SK-N-SH treated with all-trans-retinoic acid at 6 μM for 48 hours (cell line): ENCODE data around the gene CLTA.

Experiments
- ATAC-seq: fragments of 200-7000 bp; cut with Tn5 transposase; 3 replicates; pipeline ENCODE4 v1.9.1; 2020; ENCODE audit warnings: mild to moderate bottlenecking, moderate library complexity
- ARNTL ChIP-seq: fragments of 450-650 bp; formaldehyde crosslinking; IDR thresholded peaks from 2 replicates; pipeline ENCODE4 v1.5.0; 2020; ENCODE audit warnings: low read depth, mild to moderate bottlenecking, moderate library complexity, borderline replicate concordance
- BACH2 ChIP-seq: fragments of 250-450 bp; sonication (Bioruptor Pico); IDR thresholded peaks from 2 replicates; pipeline ENCODE4 v1.9.0; 2021; ENCODE audit warnings: mild to moderate bottlenecking, borderline replicate concordance
- CREB5 ChIP-seq: fragments of 250-450 bp; sonication (Bioruptor Pico); IDR thresholded peaks from 2 replicates; pipeline ENCODE4 v1.5.1; 2020; ENCODE audit warnings: low read depth, mild to moderate bottlenecking, moderate library complexity
- CSDC2 ChIP-seq: fragments of 250-450 bp; sonication (Bioruptor Pico); IDR thresholded peaks from 2 replicates; pipeline ENCODE4 v1.5.0; 2020; ENCODE audit warnings: mild to moderate bottlenecking, moderate library complexity
- CSRNP3 ChIP-seq: fragments of 250-450 bp; sonication (Bioruptor Pico); IDR thresholded peaks from 2 replicates; pipeline ENCODE4 v1.5.1; 2021; ENCODE audit warnings: mild to moderate bottlenecking, moderate library complexity
- ESRRG ChIP-seq: fragments of 250-450 bp; sonication (Bioruptor Pico); IDR thresholded peaks from 2 replicates; pipeline ENCODE4 v1.6.1; 2021; ENCODE audit warnings: mild to moderate bottlenecking
- GLIS3 ChIP-seq: fragments of 250-450 bp; sonication (Bioruptor Pico); IDR thresholded peaks from 2 replicates; pipeline ENCODE4 v1.5.0; 2020; ENCODE audit warnings: mild to moderate bottlenecking, moderate library complexity
- ISL1 ChIP-seq: fragments of 250-450 bp; sonication (Bioruptor Pico); IDR thresholded peaks from 2 replicates; pipeline ENCODE4 v2.1.2; 2022; ENCODE audit warnings: mild to moderate bottlenecking, moderate library complexity
- OSR1 ChIP-seq: fragments of 250-450 bp; sonication (Bioruptor Pico); IDR thresholded peaks from 2 replicates; pipeline ENCODE4 v1.8.0; 2022; ENCODE audit warnings: moderate library complexity, mild to moderate bottlenecking, inconsistent platforms
- POU6F1 ChIP-seq: fragments of 250-450 bp; sonication (Bioruptor Pico); IDR thresholded peaks from 2 replicates; pipeline ENCODE4 v1.8.0; 2021; ENCODE audit warnings: low read depth, mild to moderate bottlenecking, moderate library complexity, borderline replicate concordance
- PPARA ChIP-seq: fragments of 250-450 bp; sonication (Bioruptor Pico); IDR thresholded peaks from 2 replicates; pipeline ENCODE4 v1.5.0; 2020; ENCODE audit warnings: mild to moderate bottlenecking, borderline replicate concordance
- RARB ChIP-seq: fragments of 250-450 bp; sonication (Bioruptor Pico); IDR thresholded peaks from 2 replicates; pipeline ENCODE4 v1.8.0; 2021; ENCODE audit warnings: mild to moderate bottlenecking, moderate library complexity
- SNAI2 ChIP-seq: fragments of 250-450 bp; sonication (Bioruptor Pico); IDR thresholded peaks from 2 replicates; pipeline ENCODE4 v1.5.0; 2020; ENCODE audit warnings: mild to moderate bottlenecking, moderate library complexity
- TCF4 ChIP-seq: fragments of 250-450 bp; sonication (Bioruptor Pico); IDR thresholded peaks from 2 replicates; pipeline ENCODE4 v1.8.0; 2021; ENCODE audit warnings: mild to moderate bottlenecking, moderate library complexity, borderline replicate concordance
- TOX ChIP-seq: fragments of 250-450 bp; sonication (Bioruptor Pico); IDR thresholded peaks from 2 replicates; pipeline ENCODE4 v1.8.0; 2021; ENCODE audit warnings: mild to moderate bottlenecking, moderate library complexity, borderline replicate concordance
- TSHZ2 ChIP-seq: fragments of 250-450 bp; sonication (Bioruptor Pico); IDR thresholded peaks from 2 replicates; pipeline ENCODE4 v1.5.0; 2020; ENCODE audit warnings: mild to moderate bottlenecking, moderate library complexity
- ZC3H10 ChIP-seq: fragments of 250-450 bp; sonication (Bioruptor Pico); IDR thresholded peaks from 2 replicates; pipeline ENCODE4 v1.5.1; 2021; ENCODE audit warnings: mild to moderate bottlenecking, moderate library complexity
- ZFP3 ChIP-seq: fragments of 250-450 bp; sonication (Bioruptor Pico); IDR thresholded peaks from 2 replicates; pipeline ENCODE4 v1.5.0; 2020; ENCODE audit warnings: mild to moderate bottlenecking, moderate library complexity
- ZFP30 ChIP-seq: fragments of 450-650 bp; formaldehyde crosslinking; IDR thresholded peaks from 2 replicates; pipeline ENCODE4 v1.5.0; 2022; ENCODE audit warnings: mild to moderate bottlenecking, moderate library complexity
- ZNF565 ChIP-seq: fragments of 450-650 bp; formaldehyde crosslinking; conservative IDR thresholded peaks from 2 replicates; pipeline ENCODE4 v1.5.0; 2020; ENCODE audit warnings: low read depth, mild to moderate bottlenecking, moderate library complexity
- ZNF70 ChIP-seq: fragments of 450-650 bp; formaldehyde crosslinking; IDR thresholded peaks from 2 replicates; pipeline ENCODE4 v1.5.0; 2020; ENCODE audit warnings: mild to moderate bottlenecking, moderate library complexity
- ZNF8 ChIP-seq: fragments of 450-650 bp; formaldehyde crosslinking; IDR thresholded peaks from 2 replicates; pipeline ENCODE4 v1.5.0; 2020; ENCODE audit warnings: mild to moderate bottlenecking, moderate library complexity

Gene CLTA

GRCh38 chr9:36151316-36152210 lies 39.2 kb upstream of the CLTA start (continued):
- TF ChIP-seq ZNF70 (CRISPR knock-in tag): no peak
- TF ChIP-seq ARNTL (CRISPR knock-in tag): no peak
- no peak for TF ChIP-seq RARB
- TF ChIP-seq ISL1 (CRISPR knock-in tag): no peak
- no peak for TF ChIP-seq ZNF8 (CRISPR knock-in tag)
- no peak for TF ChIP-seq CSDC2 (CRISPR knock-in tag)
- TF ChIP-seq BACH2: no peak
- no peak for TF ChIP-seq OSR1 (CRISPR knock-in tag)
- no peak for TF ChIP-seq CREB5 (CRISPR knock-in tag)
- no peak for TF ChIP-seq ZFP30 (CRISPR knock-in tag)

GRCh38 chr9:36152741-36153438 lies 37.8 kb upstream of the CLTA start:
- no peak for ATAC-seq
- TF ChIP-seq TSHZ2 (no peak), TOX (CRISPR knock-in tag) (no peak), ZFP3 (no peak), CSRNP3 (CRISPR knock-in tag) (no peak), TCF4 (CRISPR knock-in tag) (no peak), ZNF70 (CRISPR knock-in tag) (no peak), PPARA (CRISPR knock-in tag) (no peak), CREB5 (CRISPR knock-in tag) (no peak), ZC3H10 (CRISPR knock-in tag) (no peak), BACH2 (no peak), POU6F1 (CRISPR knock-in tag) (no peak), SNAI2 (no peak), ZNF565 (no peak), GLIS3 (CRISPR knock-in tag) (no peak), ESRRG (no peak), ZFP30 (CRISPR knock-in tag) (no peak), CSDC2 (CRISPR knock-in tag) (no peak)
